Glomerular visceral epithelial cell (primary cell): ENCODE measurements around the gene PHACTR3.

Source experiments
- DNase-seq: peaks from one replicate; pipeline ENCODE4 v3.0.0-alpha.2; 2016; ENCODE audit errors: extremely low spot score

Gene PHACTR3

DNA sequence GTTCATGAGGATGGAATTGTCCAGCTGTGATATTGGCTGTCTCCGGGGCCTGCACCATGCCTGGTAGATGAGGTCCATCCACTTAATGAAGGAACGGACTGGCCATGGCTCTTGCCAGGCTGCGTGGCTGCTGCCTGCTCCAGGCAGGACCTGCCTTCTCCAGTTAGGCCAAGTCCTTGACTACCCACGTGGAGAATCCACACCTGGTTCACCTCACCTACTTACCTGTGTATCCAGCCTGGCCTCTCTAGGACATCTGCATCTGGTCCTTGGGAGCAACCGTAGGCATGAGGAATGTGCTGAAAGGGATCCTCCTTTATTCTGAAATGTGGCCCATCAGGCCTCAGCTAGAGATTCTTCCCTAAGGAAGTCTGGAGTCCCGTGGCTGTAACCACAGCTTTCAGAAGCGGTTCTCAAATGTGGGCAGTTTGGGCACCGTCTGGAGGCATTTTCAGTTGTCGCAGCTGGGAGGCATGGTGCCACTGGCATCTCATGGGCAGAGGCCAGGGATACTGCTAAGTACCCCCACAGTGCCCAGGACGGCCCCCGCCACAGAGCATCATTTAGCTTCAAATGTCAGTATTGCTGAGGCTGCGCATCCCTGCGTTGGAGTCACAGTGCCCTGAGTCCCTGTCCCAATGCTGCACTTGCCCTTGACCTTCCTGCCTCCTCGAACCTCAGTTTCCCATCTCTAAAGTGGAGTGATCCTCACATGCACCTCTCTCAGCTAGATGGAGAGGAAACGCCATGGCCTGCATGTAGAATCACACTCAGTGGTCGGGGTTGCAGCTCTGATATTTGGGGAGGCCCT lies 67.5 kb downstream of the PHACTR3 start:
- DNase-seq, result no peak

DNA sequence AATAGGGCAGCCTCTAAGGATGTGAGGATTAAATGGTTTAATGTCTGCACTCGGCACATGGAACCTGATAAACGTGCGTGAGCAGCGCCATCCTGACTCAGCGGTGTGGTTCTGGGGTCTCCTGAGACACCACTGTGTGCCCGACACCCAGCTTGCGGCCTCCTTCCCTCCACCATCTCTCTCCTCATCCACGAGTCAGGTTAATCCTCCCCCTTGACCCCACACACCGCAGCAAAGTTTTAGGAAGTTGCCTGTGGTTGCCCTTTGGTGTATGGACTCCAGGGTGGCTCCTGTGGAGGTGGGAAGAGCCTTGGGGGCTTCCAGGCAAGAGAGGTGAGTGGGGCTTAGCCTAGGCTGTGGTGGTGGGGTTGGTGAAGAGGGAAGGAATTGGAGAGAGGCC lies 68.2 kb downstream of the PHACTR3 start:
- DNase-seq, result no peak

DNA sequence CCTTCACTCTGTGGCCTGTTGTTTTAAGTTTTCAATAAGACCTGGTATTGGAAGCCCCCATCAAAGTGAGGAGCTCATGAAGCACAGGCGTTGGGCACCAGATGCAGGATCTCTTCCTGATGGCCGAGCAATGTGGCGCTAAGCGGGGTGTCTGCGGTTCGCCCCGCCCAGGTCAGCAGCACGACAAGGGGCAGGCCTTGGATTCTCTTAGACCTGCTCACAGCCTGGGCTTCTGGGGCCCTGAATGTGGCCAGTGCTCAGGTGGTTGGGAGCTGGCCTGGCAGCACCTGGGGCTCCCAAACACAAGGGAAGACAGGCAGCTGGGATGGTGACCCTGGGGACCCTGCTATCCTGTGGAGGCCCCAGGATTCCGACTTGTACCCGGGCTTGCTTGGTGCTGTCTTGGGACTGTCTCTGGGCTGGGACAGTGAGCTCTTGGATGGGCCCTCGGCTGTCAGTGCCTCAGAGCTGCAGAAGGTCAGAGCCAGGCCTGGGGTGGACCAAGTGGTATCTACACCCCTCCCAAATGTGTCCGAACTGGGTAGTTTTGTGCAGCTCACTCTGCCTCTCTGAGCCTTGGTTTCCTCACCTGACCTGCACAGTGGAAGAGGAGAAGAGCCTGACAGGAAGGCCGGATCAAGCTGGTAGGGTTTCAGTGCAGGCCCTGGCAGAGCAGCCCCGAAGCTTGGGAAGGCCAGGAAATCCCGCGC lies 69.1 kb downstream of the PHACTR3 start:
- no peak for DNase-seq

DNA sequence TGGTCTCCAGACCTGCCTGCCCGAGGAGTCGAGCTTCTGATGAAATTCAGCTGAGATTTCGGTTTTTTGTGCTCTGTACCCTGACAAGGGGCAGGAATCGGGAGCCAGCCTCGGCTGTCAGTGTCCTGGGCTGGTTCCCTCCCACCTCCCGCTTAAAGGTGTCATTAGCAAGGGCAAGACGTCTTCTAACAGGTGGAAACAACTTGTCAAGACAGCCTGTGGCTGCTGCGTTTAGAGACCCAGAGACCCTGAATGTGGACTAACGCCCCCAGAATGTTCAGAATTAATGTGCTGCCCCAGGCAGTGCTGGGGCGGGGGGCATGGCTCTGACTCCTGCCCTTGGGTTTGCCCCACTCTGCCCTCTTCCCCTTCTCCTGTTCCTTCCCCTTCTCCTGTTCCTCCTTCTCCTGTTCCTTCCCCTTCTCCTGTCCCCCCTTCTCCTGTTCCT lies 69.7 kb downstream of the PHACTR3 start:
- no peak for DNase-seq

DNA sequence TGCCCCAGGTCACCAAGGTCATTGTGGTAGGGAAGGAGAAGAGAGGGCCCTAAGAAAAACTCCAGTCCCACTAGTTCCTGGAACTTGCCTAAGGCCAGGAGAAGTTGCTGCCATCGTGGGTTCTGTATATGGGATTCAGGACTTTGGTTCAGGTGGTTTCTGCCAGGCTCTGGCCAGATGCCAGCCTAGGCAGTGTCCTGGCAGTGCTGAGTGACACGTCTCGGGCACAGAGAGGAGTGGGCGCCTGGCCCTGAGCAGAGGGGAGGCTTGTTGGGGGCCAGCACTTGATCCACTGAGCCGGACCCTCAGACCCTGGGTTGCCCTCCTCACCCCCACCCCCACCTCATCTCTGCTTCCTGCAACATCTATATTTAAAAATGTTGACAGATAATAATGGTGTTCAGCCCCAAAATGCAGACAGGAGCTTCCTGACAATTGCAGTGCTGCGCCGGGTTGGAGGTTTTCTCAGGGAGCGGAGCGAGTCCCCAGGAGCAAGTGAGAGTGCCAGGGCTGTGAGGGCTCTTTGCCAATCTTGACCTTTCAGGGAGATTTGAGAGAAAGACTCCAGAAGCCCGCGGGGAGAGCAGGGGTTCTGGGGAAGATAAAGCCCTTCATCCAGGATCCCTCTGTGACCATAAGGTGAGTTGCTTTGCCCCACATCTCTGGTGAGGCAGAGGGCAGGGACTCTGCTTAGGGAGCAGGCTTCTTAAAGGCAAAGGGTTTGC lies 71.9 kb downstream of the PHACTR3 start:
- no peak for DNase-seq

DNA sequence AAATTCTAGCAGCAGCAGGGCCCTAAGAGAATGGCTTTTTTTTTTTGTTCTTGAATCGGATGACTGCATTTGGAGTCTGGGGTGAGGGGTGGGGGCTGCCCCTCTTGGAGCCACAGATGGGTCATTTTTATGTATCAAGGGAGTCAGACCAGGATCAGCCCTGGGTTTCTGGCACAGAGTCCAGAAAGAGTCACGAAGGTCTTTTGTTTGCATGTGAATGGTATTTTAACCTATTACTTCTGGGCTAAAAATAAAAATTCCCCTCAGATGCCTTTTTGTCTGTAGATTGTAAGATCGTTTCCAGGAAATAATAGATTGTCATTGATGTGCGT lies 72.5 kb downstream of the PHACTR3 start:
- no peak for DNase-seq

DNA sequence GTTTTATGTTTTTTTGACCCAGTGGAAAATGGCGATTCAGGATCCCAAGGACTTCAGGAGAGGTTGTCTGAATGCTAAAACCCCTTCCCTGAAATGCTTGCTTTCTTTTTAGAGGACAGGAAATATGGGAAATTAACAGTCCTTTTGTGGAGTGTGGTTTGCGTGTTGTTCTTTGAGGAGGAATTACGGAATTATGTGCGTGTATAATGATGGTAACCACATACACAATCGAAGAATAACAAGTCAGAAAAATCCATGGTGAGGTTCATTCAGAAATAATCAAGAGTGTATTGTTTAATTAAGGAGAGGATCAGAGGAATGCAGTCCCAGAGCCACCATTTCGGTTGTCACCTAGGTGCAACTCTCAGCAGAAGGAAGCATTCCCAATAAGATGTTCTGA lies 73.2 kb downstream of the PHACTR3 start:
- no peak for DNase-seq

DNA sequence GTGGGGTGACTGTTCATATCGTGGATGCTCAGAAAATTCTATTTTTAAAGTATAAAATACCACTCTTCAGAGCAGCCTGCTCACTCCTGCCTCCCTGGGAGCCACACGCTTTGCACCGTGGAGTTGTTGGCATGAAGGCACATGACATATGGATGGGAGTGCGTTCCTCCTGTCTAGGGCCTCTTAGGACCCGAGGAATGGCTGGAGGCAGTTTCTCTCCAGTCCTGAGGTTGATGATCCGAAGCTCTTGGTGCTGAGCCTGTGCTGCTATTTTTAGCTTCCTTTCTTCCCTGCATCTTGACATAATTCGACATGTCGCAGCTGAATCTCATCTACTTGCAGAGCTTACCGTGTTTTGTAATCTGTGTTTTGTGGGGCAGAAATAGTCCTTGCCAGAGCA lies 73.9 kb downstream of the PHACTR3 start:
- DNase-seq, result no peak

DNA sequence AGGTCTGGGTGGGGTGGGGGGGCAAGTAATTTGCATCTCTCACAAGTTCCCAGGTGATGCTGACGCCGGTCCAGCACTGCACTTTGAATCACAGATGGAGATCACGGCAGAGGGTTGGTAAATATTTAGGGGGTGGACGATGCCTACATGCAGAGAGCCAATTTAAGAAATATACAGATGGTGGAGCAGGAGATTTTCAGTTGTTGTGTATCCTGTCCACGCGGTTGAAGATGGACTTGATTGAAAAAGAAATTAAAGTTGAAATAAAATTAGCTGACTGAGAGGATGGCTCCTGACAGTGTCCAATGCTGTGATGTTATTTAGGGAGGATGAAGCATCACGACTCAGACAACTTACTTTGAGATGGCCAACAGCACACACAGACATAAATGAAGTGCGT lies 74.6 kb downstream of the PHACTR3 start:
- DNase-seq, result no peak

DNA sequence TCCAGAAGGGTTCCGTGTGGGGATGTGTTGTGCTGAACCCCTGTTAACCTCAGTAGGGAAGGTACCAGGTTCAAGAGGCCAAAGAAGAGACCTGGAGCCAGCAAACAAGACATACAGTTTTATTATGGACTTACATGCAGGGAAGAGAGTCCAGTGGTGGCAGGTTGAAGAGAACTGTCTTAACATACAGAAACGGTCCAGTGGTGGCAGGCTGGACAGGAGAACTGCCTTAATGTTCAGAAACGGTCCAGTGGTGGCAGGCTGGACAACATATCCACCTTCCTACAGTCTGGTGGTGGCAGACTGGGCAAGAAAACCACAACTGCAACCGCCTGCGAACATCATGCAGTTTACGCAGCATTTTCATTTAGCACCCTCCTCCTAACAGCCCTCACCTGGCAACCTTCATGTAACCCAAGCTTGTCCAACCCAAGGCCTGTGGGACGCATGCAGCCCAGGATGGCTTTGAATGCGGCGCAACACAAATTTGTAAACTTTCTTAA lies 75.9 kb downstream of the PHACTR3 start:
- DNase-seq, result no peak

DNA sequence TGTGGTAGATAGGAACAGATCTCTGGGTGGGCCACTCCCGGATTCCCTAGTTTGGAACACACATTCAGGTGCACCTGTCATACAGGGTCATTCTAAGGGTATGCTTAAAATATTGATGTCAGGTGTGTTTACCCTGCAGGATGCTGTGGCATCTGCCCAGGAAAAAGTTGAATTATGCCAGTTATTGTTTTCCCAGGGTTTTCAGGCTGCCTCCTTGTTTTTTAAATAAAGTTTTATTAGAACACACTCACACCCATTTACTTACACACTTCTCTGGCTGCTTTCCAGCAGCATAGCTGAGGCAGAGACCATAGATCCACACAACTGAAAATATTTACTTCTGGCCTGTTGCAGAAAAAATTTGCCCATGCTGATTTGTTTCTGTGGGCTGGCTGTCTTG lies 76.5 kb downstream of the PHACTR3 start:
- no peak for DNase-seq

DNA sequence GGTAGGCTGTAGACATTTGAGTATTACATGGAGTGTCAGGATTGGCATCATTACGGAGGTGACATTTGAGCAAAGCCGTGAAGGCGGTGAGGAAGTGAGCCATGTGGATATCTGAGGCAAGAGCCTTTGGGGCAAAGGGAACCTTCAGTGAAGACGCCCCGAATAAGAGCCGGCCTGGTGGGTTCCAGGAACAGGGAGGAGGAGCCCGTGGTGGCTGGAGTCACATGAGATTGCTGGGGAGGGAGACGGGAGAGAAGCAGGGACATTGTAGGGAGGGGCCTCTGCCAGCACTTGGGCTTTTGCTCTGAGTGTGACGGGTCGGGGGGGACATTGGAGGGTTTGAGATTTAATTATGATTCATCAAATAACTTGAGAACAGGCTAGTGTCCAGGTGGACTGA lies 78.3 kb downstream of the PHACTR3 start:
- DNase-seq, result no peak

DNA sequence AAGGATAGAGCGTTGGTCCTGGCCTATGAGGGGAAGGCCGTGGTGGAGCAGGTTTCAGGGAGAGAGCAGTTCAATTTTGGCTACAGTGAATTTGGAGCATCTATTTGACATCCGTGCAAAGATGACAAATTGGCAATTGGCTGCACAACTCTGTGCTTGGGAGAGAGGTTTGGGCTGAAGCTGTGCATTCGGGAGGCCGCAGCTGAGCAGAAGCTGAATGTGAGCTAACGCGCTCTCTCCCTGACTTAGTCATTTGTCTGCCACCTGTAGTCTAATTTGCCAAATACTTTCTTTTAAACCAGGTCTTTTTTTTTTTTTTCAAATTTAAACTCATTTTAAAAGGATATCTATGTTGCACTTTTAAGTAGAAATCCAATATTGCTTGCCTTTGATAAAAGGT lies 78.8 kb downstream of the PHACTR3 start:
- no peak for DNase-seq

DNA sequence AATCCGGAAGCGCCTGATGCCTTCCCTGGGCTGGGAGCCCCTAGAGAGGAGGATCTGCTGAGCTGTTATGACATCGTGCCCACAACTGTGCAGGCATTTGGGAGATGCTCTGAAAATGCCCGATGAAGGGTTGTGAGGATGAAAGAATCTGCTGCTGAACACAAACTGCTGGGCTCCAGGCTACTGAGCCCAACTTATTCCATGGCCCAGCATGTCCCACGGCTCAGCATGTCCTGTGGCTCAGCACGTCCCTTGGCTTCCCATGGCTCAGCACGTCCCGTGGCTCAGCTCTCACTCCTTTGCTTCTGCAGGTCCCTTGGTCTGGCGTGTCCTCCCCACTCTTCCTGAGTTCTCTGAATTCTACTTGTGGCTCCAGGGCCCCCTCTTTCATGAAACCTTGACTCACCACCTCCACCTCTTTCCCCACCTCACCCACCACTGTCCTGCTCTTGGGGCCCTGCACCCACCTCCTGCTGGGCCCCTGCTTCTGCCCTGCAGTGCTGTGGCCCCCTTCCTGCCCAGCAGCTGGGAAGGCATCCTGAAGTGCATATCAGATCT lies 80.4 kb downstream of the PHACTR3 start:
- no peak for DNase-seq

DNA sequence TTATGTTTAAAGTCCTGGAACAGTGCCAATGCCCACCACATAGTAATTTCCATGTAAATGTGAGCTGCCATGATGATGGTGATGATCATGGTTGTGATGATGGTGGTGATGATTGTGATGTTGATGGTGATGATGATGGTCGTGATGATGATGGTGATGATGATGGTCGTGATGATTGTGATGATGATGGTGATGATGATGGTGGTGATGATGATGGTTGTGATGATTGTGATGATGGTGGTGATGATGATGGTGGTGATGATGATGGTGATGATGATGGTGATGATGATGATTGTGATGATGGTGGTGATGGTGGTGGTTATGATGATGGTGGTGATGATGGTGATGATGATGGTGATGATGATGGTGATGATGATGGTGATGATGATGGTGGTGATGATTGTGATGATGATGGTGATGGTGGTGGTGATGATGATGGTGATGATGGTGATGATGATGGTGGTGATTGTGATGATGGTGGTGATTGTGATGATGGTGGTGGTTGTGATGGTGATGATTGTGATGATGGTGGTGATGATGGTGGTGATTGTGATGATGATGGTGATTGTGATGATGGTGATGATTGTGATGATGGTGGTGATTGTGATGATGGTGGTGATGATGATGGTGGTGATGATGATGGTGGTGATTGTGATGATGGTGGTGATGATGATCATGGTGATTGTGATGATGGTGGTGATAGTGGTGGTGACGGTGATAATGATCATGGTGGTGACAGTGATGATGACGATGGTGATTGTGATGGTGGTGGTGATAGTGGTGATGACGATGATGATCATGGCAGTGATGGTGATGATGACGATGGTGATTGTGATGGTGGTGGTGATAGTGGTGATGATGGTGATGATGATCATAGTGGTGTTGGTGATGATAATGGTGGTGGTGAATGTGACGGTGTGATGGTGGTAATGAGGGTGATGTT lies 82.3 kb downstream of the PHACTR3 start:
- DNase-seq, result no peak

DNA sequence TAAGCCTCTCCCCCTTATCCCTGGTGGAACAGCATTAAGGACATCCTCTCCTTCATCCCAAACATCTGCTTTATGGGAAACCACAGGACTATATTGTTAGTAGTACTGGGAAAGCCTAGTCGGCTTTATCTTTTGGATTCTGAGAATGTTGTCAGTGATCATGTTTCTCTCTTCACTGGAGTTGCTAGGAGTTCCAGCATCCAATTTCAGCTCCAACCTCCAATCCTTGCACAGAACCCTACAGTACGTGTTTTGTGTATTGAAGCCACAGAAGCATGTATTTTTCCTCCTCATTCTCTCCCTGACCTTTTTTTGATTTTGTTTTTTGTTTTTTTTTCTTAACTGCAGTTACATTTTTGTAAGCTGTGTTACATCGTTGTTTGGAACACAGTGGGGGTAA lies 84.0 kb downstream of the PHACTR3 start:
- DNase-seq, result no peak

DNA sequence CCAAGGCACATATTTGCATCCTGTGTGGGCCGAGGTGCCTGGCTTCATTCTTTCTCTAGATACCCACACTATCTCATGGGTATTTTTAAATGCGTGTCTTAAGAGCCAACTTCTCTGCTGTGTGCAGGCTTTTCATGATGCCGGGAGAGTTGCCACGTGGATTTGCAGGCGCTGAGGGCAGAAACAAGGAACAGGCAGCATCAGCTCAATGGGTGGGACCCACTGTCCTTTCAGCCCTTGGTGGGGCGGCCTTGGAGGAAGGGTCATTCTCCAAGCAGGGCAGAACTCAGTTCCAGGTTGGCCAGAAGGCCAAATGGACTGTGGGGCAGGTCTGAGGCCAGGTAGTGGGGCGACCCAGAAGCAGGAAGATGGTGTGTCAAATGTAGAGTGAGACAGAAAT lies 84.7 kb downstream of the PHACTR3 start:
- DNase-seq, result no peak

DNA sequence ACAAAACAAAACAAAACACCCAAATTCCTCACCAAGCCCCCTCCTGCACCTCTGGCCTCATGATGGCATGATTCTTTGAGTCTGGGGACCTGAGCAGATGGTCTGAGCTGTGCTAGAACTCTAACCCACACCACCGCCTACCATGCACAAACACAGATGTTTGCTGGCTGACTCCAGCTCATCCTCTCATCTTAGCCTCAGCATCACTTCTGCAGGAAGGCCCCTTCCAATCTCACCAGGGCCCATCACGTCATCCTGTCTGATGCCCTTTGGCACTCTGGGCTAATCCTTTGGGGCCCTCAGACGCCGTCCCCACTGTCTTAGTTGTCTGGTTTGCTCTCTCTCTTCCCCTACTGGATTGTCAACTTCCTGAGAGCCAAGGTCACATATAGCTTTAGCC lies 85.8 kb downstream of the PHACTR3 start:
- no peak for DNase-seq

DNA sequence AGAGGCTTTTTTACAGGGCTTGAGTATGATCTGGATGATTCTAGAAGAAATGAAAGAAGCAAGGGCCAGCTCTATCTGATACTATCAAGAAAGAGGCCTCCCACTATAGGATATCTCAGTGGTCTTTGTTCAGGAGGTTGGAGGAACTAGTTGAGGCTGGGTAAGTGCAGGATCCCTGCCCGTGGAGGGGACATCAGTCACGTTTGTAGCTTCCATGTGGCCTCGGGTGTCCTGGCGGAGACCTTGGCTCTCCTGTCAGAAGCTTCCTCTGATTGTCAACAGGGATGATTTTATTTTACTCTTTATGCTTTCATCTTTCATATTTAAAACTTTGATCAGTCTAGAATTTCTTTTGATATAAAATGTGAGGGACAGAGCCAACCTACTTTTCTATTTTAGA lies 86.6 kb downstream of the PHACTR3 start:
- DNase-seq, result no peak

DNA sequence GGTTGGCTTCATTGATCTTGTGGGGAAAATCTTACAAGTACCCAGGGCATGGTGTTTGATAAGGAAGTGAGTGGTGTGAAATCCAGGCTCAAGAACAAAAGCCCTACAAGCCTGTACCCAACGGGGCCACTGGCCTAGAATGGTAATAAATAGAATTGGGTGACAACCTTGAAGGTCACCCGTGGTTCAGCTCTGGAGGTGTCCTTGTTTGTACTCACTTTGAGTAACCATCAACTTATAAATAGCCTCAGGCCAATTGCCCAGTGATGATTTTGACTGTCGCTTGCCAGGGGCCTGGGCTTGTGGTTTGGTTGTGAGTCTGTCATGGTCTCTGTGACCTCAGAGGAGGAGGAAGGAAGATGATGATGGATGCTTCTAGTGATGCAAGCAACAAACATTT lies 87.8 kb downstream of the PHACTR3 start:
- DNase-seq, result no peak

DNA sequence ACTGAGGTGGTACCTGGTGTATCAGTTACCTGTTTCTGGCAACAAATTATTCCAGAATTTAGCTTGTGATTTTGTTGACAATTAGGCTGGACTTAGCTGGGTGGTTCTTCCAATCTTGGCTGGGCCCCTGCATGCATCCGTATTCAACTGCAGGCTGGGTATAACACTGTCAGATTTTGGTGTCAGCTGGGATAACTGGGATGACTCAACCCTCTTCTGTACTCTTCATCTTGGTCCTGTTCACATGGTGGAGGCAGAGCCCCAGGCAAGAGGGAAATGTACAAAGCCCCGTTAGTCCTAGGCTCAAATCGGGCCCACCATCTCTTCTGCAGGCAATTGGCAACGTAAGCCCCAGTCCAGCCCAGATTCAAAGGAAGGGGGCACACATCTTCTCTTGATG lies 89.2 kb downstream of the PHACTR3 start:
- DNase-seq, result no peak
